Measurements from ENCODE around the gene PDPN.

PDPN gene

GRCh38 chr1:13628218-13628617 lies 44.6 kb downstream of the PDPN start:
- no peak for TF ChIP-seq ZNF8 (CRISPR knock-in tag; IDR thresholded peaks at IDR 0.05)
- no peak for ATAC-seq

DNA sequence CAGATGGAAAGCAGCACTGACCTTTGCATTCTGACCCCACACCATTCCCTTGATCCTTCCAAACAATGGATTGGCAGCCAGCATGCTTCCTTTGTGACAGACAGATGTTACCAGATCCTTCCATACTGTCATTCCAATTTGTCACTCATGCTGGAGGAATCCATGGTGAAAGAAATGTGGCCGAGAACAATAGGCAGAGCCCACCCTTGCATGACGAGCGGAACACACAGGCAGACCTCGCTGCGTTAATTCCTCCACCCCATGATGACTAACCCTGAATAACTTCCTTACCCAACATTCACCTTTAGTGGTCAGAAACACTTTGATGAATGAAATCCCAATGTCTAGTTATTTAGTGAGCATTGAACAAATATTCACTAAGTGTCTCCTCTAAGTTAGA lies 45.1 kb downstream of the PDPN start:
- ATAC-seq: no peak
- no peak for TF ChIP-seq CSDC2 (CRISPR knock-in tag; IDR thresholded peaks at IDR 0.05)
- TF ChIP-seq, protein P1, sequence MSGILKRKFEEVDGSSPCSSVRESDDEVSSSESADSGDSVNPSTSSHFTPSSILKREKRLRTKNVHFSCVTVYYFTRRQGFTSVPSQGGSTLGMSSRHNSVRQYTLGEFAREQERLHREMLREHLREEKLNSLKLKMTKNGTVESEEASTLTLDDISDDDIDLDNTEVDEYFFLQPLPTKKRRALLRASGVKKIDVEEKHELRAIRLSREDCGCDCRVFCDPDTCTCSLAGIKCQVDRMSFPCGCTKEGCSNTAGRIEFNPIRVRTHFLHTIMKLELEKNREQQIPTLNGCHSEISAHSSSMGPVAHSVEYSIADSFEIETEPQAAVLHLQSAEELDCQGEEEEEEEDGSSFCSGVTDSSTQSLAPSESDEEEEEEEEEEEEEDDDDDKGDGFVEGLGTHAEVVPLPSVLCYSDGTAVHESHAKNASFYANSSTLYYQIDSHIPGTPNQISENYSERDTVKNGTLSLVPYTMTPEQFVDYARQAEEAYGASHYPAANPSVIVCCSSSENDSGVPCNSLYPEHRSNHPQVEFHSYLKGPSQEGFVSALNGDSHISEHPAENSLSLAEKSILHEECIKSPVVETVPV (CRISPR knock-in tag; IDR thresholded peaks at IDR 0.05): no peak
- no peak for TF ChIP-seq ESRRG (CRISPR knock-in tag; IDR thresholded peaks at IDR 0.05)
- no peak for TF ChIP-seq ZNF565 (CRISPR knock-in tag; conservative IDR thresholded peaks at IDR 0.05; ENCODE audit: low read depth)
- no peak for TF ChIP-seq ZFP3 (CRISPR knock-in tag; IDR thresholded peaks at IDR 0.05)
- no peak for TF ChIP-seq PPARA (CRISPR knock-in tag; IDR thresholded peaks at IDR 0.05; ENCODE audit: borderline replicate concordance)
- no peak for TF ChIP-seq ZNF70 (CRISPR knock-in tag; IDR thresholded peaks at IDR 0.05)
- TF ChIP-seq BACH2 (CRISPR knock-in tag; IDR thresholded peaks at IDR 0.05; ENCODE audit: borderline replicate concordance): no peak
- no peak for TF ChIP-seq POU6F1 (CRISPR knock-in tag; IDR thresholded peaks at IDR 0.05; ENCODE audit: borderline replicate concordance, low read depth)
- TF ChIP-seq ZNF8 (CRISPR knock-in tag; IDR thresholded peaks at IDR 0.05): no peak
- no peak for TF ChIP-seq GLIS3 (CRISPR knock-in tag; IDR thresholded peaks at IDR 0.05)
- no peak for TF ChIP-seq ARNTL (CRISPR knock-in tag; IDR thresholded peaks at IDR 0.05; ENCODE audit: borderline replicate concordance, low read depth)
- TF ChIP-seq ISL1 (CRISPR knock-in tag; IDR thresholded peaks at IDR 0.05): no peak

DNA sequence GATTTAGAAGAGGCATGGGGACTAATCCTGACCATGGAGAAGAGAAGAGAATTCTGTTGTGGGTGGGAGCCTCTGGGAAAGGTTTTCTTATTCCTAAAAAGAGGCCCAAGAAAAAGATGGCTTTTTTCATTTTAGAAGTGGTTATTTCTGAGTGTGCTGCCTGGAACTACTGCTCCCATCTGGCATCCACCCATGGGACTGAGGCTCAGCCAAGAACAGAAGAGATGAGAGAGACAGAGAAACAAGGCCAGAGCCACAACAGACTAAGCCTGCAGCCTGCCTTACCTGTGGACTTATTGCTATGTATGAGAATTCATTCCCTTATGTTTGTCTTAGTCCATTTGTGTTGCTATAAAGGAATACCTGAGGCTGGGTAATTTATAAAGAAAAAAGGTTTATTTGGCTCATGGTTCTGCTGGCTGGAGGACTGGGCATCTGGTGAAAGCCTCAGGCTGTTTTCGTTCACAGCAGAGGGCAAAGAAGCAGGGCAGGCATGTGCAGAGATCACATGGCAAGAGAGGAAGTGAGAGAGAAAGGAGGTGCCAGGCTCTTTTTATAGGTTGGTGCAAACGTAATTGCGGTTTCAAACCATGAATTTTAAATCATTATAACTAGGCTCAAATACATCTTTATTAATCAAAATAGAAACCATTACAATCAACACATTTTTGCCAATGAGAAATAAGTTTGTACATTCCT lies 58.8 kb downstream of the PDPN start:
- TF ChIP-seq GLIS3 (CRISPR knock-in tag; IDR thresholded peaks at IDR 0.05): no peak
- no peak for TF ChIP-seq CREB5 (CRISPR knock-in tag; IDR thresholded peaks at IDR 0.05; ENCODE audit: low read depth)
- TF ChIP-seq CSDC2 (CRISPR knock-in tag; IDR thresholded peaks at IDR 0.05): no peak
- no peak for TF ChIP-seq RARB (CRISPR knock-in tag; IDR thresholded peaks at IDR 0.05)
- no peak for TF ChIP-seq ARNTL (CRISPR knock-in tag; IDR thresholded peaks at IDR 0.05; ENCODE audit: borderline replicate concordance, low read depth)
- no peak for TF ChIP-seq ZNF565 (CRISPR knock-in tag; conservative IDR thresholded peaks at IDR 0.05; ENCODE audit: low read depth)
- TF ChIP-seq ZNF8 (CRISPR knock-in tag; IDR thresholded peaks at IDR 0.05): no peak
- TF ChIP-seq POU6F1 (CRISPR knock-in tag; IDR thresholded peaks at IDR 0.05; ENCODE audit: borderline replicate concordance, low read depth): no peak
- TF ChIP-seq ZC3H10 (CRISPR knock-in tag; IDR thresholded peaks at IDR 0.05): no peak
- no peak for TF ChIP-seq OSR1 (CRISPR knock-in tag; IDR thresholded peaks at IDR 0.05)
- TF ChIP-seq ESRRG (CRISPR knock-in tag; IDR thresholded peaks at IDR 0.05): no peak
- no peak for TF ChIP-seq BACH2 (CRISPR knock-in tag; IDR thresholded peaks at IDR 0.05; ENCODE audit: borderline replicate concordance)
- no peak for TF ChIP-seq PATZ1 (CRISPR knock-in tag; IDR thresholded peaks at IDR 0.05; ENCODE audit: borderline replicate concordance)
- TF ChIP-seq ISL1 (CRISPR knock-in tag; IDR thresholded peaks at IDR 0.05): no peak
- no peak for ATAC-seq

DNA sequence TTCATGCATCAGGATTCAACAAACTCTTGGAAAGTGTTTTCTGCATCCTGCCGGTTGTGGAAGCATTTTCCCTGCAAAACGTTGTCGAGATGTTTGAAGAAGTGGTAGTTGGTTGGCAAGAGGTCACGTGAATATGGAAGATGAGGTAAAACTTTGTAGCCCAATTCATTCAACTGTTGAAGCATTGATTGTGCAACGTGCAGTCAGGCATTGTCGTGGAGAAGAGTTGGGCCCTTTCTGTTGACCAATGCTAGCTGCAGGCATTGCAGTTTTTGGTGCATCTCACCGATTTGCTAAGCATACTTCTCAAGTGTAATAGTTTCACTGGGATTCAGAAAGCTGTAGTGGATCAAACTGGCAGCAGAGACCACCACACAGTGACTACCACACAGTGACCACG lies 59.4 kb downstream of the PDPN start:
- ATAC-seq: no peak
- TF ChIP-seq SNAI2 (CRISPR knock-in tag; IDR thresholded peaks at IDR 0.05) (no peak), POU6F1 (CRISPR knock-in tag; IDR thresholded peaks at IDR 0.05; ENCODE audit: borderline replicate concordance, low read depth) (no peak), BACH2 (CRISPR knock-in tag; IDR thresholded peaks at IDR 0.05; ENCODE audit: borderline replicate concordance) (no peak), ZNF565 (CRISPR knock-in tag; conservative IDR thresholded peaks at IDR 0.05; ENCODE audit: low read depth) (no peak), CREB5 (CRISPR knock-in tag; IDR thresholded peaks at IDR 0.05; ENCODE audit: low read depth) (no peak), ZNF8 (CRISPR knock-in tag; IDR thresholded peaks at IDR 0.05) (no peak), OSR1 (CRISPR knock-in tag; IDR thresholded peaks at IDR 0.05) (no peak), GLIS3 (CRISPR knock-in tag; IDR thresholded peaks at IDR 0.05) (no peak), ZNF70 (CRISPR knock-in tag; IDR thresholded peaks at IDR 0.05) (no peak), ESRRG (CRISPR knock-in tag; IDR thresholded peaks at IDR 0.05) (no peak)

All from SK-N-SH treated with all-trans-retinoic acid at 6 μM for 48 hours (cell line).